Measurements from ENCODE around the gene NEDD9.

NEDD9 gene

DNA sequence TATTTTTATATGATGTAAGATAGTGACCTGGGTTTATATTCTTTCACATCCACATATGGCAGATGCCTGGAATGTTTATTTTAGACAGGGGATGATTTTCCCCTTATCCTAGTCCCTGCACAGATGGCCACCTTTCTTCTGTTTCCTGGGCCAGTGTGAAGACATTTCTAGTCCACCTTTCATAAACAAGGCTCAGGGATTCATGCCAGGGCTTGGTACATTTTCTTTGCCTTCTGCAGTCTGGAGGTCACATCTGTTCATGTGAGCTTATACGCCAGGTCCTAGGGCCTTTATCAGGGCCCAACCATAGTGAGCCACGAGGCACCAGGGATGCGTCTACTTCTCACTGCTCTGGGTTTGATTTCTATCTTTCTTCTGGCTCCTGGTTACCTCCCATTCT, 82.9 kb downstream of the NEDD9 start:
- in situ Hi-C loops (cut with MboI; ENCODE audit: low sequenced_read_pairs) = no loop called here

DNA sequence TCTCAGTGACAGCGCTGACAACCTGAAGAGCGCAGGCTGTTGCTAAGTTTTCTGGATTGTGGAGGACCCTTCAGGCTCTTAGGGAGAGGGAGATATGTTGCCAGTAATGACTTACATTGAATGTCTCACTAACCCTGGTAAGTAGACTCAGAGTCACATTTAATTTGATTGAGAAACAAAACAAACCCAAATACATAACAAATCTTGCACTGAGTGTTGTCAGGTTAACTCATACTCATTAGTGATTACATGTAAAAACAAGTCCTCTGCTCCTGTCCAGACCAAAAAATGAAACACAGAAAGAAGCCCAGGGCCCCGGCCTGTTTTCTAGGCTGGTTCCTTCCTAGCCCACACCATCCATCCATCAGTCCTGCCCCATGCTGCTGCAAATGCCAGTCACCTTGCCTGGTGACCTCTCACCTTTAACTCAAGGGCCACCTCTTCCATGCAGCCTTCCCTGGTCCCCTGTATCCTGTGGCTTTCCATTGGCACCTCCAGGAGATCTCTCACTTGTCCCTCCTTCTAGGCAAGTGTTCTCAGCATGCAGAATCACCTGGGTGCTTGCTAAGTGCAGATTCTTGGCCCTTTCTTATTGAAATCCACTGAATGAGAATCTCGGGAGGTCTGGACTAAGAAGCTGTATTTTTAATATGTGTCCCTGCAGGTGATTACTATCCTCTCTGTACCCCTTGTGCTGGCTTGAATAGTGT, 86.2 kb downstream of the NEDD9 start:
- in situ Hi-C loops (cut with MboI; ENCODE audit: low sequenced_read_pairs) = no loop called here

DNA sequence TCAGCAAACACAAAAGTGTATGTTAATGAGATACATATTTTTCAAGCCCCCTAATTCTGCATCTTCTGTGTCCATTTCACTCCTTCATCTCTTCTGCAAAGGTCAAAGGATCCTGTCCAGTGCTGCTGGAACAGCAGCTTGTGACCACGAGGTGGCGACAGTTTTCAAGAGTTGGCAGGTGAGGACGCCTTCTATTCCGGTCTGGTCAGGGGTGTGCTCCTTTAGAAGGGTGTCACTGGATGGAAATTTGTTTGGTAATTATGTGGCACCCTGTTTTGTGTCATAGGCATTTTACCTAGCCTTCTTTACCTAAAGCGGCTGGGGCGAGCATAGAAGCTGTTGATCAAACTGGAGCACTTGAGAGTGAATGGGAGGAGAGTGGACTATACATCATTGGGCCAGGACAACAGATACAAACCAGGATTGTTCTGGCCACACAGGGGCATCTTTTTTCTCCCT, 88.0 kb downstream of the NEDD9 start:
- in situ Hi-C loops (cut with MboI; ENCODE audit: low sequenced_read_pairs) = loop anchor here (5.0 kb wide), 1 partner anchor 353 kb away; no protein-coding TSS in a partner anchor

DNA sequence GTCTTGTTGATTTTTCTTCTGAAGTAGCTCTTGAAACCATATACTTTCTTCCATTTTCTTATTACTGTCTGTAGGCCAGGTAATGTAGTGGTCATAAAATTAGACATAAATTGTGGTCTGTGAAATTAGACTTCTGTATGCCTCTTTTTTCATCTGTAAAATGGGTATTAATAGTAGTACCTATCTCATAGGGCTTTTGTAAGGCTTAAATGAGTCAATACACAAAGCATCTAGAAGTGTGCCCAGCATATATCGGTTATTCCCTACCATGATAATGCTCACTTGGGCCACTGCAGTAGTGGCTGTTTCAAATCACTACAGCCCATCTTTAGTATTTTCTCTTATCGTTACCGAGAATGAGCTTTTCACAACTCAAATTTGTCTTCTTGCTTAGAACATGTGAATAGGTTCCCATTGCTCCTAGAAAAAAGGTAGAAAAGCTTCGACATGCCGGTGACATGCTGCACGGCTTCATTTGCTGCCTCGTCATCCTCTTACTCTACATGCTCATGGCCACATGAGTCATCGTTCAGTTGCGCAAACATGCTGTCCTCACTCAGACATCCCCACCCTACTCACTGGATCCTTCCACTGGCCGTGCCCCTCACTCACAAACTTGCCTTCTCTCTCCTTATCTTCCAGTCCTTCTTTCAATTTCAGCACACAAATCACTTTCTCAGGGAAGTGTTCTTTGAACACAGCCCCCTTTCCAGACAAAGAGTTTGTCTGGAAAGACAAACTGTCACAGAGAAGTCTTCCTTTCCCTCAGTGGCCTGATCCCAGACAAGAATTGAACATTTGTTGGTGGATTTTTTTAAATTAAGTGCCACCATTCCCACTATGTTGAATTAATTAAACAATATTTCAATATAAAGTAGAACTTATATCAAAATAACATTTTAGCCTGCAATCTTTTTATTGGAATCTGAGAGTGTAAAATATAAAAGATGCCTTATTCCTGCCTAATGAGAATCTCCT, 88.8 kb downstream of the NEDD9 start:
- in situ Hi-C loops (cut with MboI; ENCODE audit: low sequenced_read_pairs) = loop anchor here (5.0 kb wide), 1 partner anchor 354 kb away; no protein-coding TSS in a partner anchor

- in situ Hi-C loops (cut with MboI; ENCODE audit: low sequenced_read_pairs) = loop anchor here (5.0 kb wide), 1 partner anchor 355 kb away; no protein-coding TSS in a partner anchor
Observed at GRCh38 chr6:11142296-11143027, 90.0 kb downstream of the NEDD9 start.

DNA sequence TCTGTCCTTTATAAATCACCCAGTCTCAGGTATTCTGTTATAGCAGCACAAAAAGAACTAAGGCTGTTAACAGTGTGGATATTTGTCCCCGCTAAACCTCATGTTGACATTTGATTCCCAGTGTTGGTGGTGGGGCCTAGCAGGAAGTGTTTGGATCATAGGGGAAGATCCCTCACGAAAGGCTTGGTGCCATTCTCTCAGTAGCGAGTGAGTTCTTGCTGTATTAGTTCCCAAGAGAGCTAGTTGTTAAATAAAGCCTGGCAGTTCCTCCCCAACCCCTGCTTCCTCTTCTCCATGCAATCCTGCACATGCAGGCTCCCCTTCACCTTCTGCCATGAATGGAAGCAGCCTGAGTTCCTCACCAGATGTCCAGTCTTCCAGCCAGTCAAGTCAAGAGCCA, 91.2 kb downstream of the NEDD9 start:
- in situ Hi-C loops (cut with MboI; ENCODE audit: low sequenced_read_pairs) = loop anchor here (5.0 kb wide), 1 partner anchor 356 kb away; no protein-coding TSS in a partner anchor

DNA sequence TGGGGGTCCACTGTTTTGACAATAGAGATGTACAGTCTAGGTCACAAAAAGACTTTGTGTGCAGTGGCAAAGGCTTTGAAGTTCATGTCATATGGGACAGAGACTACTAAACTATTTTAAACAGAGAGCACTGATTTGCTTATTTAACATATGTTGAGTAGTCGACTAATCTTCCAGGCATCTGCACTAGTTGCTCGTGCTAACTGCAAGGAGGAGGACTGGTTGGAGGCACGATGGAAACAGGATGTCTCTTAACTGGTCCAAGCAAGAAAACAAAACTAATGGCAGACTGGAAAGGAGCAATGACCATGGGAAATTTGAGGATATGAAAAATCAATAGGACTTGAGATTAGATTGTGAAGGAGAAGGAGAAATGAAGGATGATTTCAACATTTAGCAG, 92.4 kb downstream of the NEDD9 start:
- in situ Hi-C loops (cut with MboI; ENCODE audit: low sequenced_read_pairs) = loop anchor here (5.0 kb wide), 1 partner anchor 357 kb away; no protein-coding TSS in a partner anchor

- in situ Hi-C loops (cut with MboI; ENCODE audit: low sequenced_read_pairs) = no loop called here
Observed at GRCh38 chr6:11139051-11139960, 93.2 kb downstream of the NEDD9 start.

- in situ Hi-C loops (cut with MboI; ENCODE audit: low sequenced_read_pairs) = no loop called here
Observed at GRCh38 chr6:11136809-11137208, 95.7 kb downstream of the NEDD9 start.

Measured in HL-60/S4 (cell line).